HepG2 (cell line): ENCODE results near the gene UBR7. TPM values are rescaled to one million over a fixed set of nuclear protein-coding genes. Genes with fewer than 3 reads are reported as not detected.

Experiments
- HOXA5 ChIP-seq: sonication (generic); formaldehyde crosslinking; IDR thresholded peaks from 2 replicates; pipeline ENCODE4 v1.4.0; 2020; ENCODE audit warnings: missing genetic modification reagents
- IRF2 ChIP-seq: IDR thresholded peaks from 2 replicates; pipeline ENCODE4 v1.6.1; 2018; ENCODE audit warnings: missing genetic modification reagents, missing compliant biosample characterization
- KDM4B ChIP-seq: sonication (generic); formaldehyde crosslinking; IDR thresholded peaks from 2 replicates; pipeline ENCODE4 v1.4.0; 2020; ENCODE audit warnings: missing genetic modification reagents
- MTF1 ChIP-seq: sonication (generic); formaldehyde crosslinking; IDR thresholded peaks from 2 replicates; pipeline ENCODE4 v1.5.0; 2020; ENCODE audit warnings: missing genetic modification reagents
- RAD21 ChIP-seq: fragments of 450-650 bp; formaldehyde crosslinking; IDR thresholded peaks from 2 replicates; pipeline ENCODE4 v1.5.0; 2020; ENCODE audit warnings: mild to moderate bottlenecking
- SNRNP70 ChIP-seq: fragments of 200-400 bp; formaldehyde crosslinking; IDR thresholded peaks from 2 replicates; pipeline ENCODE4 v1.6.1; 2017; ENCODE audit warnings: mild to moderate bottlenecking, low read depth, low read length, moderate library complexity
- SRSF1 ChIP-seq: fragments of 200-400 bp; formaldehyde crosslinking; optimal IDR thresholded peaks from 2 replicates; pipeline ENCODE3; 2017; ENCODE audit warnings: mild to moderate bottlenecking, low read depth, low read length, moderate library complexity
- ZNF121 ChIP-seq: sonication (generic); formaldehyde crosslinking; IDR thresholded peaks from 2 replicates; pipeline ENCODE4 v1.5.0; 2020; ENCODE audit warnings: mild to moderate bottlenecking, missing genetic modification reagents
- ZNF562 ChIP-seq: sonication (generic); formaldehyde crosslinking; IDR thresholded peaks from 2 replicates; pipeline ENCODE4 v1.8.0; 2022; ENCODE audit warnings: missing genetic modification reagents, borderline replicate concordance
- ZNF616 ChIP-seq: sonication (generic); formaldehyde crosslinking; IDR thresholded peaks from 2 replicates; pipeline ENCODE4 v1.5.0; 2020; ENCODE audit warnings: low read depth, mild to moderate bottlenecking, missing genetic modification reagents
- ZNF850 ChIP-seq: sonication (generic); formaldehyde crosslinking; conservative IDR thresholded peaks from 2 replicates; pipeline ENCODE4 v1.9.0; 2021; ENCODE audit warnings: mild to moderate bottlenecking, missing genetic modification reagents
- polyA plus RNA-seq, 8 experiments: library from polyadenylated mRNA; depleted of rRNA in 3 of 8; stranded (reverse) in 7 of 8; unstranded in 1 of 8; fragments of >200 nt; fragmentation: Illumina TruSeq in 4 of 8; extraction: Trizol in 4 of 8; gene quantifications; 2 replicates each; pipeline versions ENCODE4 v1.2.1 to v1.2.3, GENCODE V29; 2011 to 2016; ENCODE audit warnings: low read depth in 4 of 8, missing spikeins in 1 of 8, mixed read lengths in 1 of 8; ENCODE audit not compliant: insufficient read depth in 1 of 8
- total RNA-seq, 5 experiments: library from RNA; depleted of rRNA; stranded (reverse); fragments of >200 nt; fragmentation: Illumina TruSeq; extraction: Trizol; gene quantifications; 2 replicates each; pipeline ENCODE4 v1.2.3, GENCODE V29; 2016; ENCODE audit warnings: low read depth in 1 of 5
- TF ChIP-seq, protein P1 (sequence below): sonication (generic); formaldehyde crosslinking; IDR thresholded peaks from 2 replicates; pipeline ENCODE4 v1.9.0; 2021; ENCODE audit warnings: missing genetic modification reagents, borderline replicate concordance
- TF ChIP-seq, protein P2 (sequence below): sonication (generic); formaldehyde crosslinking; IDR thresholded peaks from 2 replicates; pipeline ENCODE4 v1.5.0; 2020; ENCODE audit warnings: mild to moderate bottlenecking, low read depth, missing genetic modification reagents, borderline replicate concordance
- TF ChIP-seq, protein P3 (sequence below): sonication (generic); formaldehyde crosslinking; IDR thresholded peaks from 2 replicates; pipeline ENCODE4 v1.8.0; 2022; ENCODE audit warnings: missing genetic modification reagents, mild to moderate bottlenecking, inconsistent platforms, borderline replicate concordance
- TF ChIP-seq, protein P4 (sequence below): sonication (generic); formaldehyde crosslinking; IDR thresholded peaks from 2 replicates; pipeline ENCODE4 v1.5.0; 2020; ENCODE audit warnings: missing genetic modification reagents
- TF ChIP-seq, protein P5 (sequence below): sonication (generic); formaldehyde crosslinking; IDR thresholded peaks from 2 replicates; pipeline ENCODE4 v1.8.0; 2022; ENCODE audit warnings: mild to moderate bottlenecking, missing genetic modification reagents, moderate library complexity
- TF ChIP-seq, protein P6 (sequence below): IDR thresholded peaks from 2 replicates; pipeline ENCODE4 v1.6.1; 2012; ENCODE audit warnings: low read length, improper control_type of control experiment

The UBR7 gene
- total and polyA plus RNA-seq, 2 of the 13 experiments (the other 11 are each of a cell fraction or from before 2014, with no cell fraction given), result 11.0 to 19.7 TPM

DNA sequence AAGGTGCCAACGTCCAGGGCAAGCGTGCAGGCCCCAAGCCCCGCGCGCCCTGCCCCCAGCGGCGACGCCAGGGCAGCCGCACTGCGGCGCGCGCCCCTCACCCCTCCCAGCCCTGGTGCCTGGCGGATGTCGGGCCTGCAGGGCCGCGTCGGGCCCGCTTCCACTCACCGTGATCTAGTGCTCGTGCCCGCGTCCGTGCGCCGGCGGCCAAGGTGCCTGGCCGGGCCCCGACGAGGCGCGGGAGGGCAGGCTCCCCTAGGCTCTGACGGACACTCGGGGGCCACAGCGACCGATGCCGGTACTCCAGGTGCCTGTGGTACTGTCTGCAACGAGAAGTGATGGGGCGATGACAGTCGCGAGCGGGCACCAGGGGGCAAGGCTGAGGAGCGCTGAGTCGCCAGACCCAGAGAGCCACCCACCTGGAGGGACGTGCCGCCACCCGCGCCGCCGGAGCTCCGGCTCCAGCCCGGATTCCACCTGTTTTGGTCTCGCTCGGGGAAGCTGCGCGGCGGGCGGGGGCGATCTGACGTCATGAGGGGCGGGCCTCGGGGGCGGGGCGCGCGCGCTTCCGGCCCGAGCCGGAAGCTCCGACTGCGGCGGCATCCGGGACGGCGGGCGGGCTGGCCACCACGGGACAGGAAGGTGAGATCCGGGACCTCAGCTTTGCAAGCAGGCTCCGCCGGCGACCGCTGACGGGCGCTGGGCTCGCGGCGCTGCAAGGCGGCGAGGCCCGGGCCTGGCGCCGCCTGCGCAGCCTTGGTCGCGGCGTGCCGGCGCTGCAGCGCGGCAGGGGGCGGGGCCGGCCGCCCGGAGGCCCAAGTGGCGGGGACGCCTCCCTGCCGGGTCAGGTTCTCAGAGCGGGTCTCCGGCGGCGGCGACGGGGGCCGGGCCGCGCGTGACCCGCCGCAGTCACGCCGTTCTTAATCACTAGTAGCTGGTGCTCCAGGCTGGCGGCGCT is 22.4 kb upstream of the UBR7 start, which contains the start of the genes LYSET and MOAP1 (continued):
- TF ChIP-seq, protein P1, sequence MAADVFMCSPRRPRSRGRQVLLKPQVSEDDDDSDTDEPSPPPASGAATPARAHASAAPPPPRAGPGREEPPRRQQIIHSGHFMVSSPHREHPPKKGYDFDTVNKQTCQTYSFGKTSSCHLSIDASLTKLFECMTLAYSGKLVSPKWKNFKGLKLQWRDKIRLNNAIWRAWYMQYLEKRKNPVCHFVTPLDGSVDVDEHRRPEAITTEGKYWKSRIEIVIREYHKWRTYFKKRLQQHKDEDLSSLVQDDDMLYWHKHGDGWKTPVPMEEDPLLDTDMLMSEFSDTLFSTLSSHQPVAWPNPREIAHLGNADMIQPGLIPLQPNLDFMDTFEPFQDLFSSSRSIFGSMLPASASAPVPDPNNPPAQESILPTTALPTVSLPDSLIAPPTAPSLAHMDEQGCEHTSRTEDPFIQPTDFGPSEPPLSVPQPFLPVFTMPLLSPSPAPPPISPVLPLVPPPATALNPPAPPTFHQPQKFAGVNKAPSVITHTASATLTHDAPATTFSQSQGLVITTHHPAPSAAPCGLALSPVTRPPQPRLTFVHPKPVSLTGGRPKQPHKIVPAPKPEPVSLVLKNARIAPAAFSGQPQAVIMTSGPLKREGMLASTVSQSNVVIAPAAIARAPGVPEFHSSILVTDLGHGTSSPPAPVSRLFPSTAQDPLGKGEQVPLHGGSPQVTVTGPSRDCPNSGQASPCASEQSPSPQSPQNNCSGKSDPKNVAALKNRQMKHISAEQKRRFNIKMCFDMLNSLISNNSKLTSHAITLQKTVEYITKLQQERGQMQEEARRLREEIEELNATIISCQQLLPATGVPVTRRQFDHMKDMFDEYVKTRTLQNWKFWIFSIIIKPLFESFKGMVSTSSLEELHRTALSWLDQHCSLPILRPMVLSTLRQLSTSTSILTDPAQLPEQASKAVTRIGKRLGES (CRISPR knock-in tag), result 0 out of 2 replicates have a peak, but pooled peaks have one; percentile 52
- peak; percentile 25; the same call in 1 of the 2 replicates for TF ChIP-seq RAD21 (CRISPR knock-in tag)
- TF ChIP-seq MTF1 (CRISPR knock-in tag), result no peak
- peak; percentile 83; the same call in 1 of the 2 replicates for TF ChIP-seq HOXA5 (CRISPR knock-in tag)
- no peak for TF ChIP-seq KDM4B
- TF ChIP-seq, protein P2, sequence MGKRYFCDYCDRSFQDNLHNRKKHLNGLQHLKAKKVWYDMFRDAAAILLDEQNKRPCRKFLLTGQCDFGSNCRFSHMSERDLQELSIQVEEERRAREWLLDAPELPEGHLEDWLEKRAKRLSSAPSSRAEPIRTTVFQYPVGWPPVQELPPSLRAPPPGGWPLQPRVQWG, result no peak
- TF ChIP-seq, protein P3, sequence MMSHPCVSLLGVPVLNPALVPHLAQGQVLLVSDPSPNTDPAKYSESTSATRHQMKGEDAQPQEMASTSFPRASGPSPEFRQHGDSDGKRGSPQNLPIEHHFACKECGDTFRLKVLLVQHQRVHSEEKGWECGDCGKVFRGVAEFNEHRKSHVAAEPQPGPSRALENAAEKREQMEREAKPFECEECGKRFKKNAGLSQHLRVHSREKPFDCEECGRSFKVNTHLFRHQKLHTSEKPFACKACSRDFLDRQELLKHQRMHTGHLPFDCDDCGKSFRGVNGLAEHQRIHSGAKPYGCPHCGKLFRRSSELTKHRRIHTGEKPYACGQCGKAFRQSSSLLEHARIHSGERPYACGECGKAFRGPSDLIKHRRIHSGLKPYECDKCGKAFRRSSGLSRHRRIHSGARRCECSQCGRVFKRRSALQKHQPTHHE (CRISPR knock-in tag), result peak; percentile 44; the same call in 1 of the 2 replicates
- TF ChIP-seq, protein P4, sequence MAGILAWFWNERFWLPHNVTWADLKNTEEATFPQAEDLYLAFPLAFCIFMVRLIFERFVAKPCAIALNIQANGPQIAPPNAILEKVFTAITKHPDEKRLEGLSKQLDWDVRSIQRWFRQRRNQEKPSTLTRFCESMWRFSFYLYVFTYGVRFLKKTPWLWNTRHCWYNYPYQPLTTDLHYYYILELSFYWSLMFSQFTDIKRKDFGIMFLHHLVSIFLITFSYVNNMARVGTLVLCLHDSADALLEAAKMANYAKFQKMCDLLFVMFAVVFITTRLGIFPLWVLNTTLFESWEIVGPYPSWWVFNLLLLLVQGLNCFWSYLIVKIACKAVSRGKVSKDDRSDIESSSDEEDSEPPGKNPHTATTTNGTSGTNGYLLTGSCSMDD (CRISPR knock-in tag), result no peak
- 0 out of 2 replicates have a peak, but pooled peaks have one; percentile 54 for TF ChIP-seq ZNF850 (CRISPR knock-in tag)
- TF ChIP-seq ZNF616, result no peak
- no peak for TF ChIP-seq IRF2 (CRISPR knock-in tag)
- TF ChIP-seq SNRNP70, result no peak
- TF ChIP-seq ZNF121 (CRISPR knock-in tag), result peak; percentile 69; the same call in 1 of the 2 replicates
- no peak for TF ChIP-seq SRSF1
- TF ChIP-seq, protein P5, sequence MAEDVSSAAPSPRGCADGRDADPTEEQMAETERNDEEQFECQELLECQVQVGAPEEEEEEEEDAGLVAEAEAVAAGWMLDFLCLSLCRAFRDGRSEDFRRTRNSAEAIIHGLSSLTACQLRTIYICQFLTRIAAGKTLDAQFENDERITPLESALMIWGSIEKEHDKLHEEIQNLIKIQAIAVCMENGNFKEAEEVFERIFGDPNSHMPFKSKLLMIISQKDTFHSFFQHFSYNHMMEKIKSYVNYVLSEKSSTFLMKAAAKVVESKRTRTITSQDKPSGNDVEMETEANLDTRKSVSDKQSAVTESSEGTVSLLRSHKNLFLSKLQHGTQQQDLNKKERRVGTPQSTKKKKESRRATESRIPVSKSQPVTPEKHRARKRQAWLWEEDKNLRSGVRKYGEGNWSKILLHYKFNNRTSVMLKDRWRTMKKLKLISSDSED (CRISPR knock-in tag), result no peak; the same call in 1 of the 2 replicates
- TF ChIP-seq, protein P6, sequence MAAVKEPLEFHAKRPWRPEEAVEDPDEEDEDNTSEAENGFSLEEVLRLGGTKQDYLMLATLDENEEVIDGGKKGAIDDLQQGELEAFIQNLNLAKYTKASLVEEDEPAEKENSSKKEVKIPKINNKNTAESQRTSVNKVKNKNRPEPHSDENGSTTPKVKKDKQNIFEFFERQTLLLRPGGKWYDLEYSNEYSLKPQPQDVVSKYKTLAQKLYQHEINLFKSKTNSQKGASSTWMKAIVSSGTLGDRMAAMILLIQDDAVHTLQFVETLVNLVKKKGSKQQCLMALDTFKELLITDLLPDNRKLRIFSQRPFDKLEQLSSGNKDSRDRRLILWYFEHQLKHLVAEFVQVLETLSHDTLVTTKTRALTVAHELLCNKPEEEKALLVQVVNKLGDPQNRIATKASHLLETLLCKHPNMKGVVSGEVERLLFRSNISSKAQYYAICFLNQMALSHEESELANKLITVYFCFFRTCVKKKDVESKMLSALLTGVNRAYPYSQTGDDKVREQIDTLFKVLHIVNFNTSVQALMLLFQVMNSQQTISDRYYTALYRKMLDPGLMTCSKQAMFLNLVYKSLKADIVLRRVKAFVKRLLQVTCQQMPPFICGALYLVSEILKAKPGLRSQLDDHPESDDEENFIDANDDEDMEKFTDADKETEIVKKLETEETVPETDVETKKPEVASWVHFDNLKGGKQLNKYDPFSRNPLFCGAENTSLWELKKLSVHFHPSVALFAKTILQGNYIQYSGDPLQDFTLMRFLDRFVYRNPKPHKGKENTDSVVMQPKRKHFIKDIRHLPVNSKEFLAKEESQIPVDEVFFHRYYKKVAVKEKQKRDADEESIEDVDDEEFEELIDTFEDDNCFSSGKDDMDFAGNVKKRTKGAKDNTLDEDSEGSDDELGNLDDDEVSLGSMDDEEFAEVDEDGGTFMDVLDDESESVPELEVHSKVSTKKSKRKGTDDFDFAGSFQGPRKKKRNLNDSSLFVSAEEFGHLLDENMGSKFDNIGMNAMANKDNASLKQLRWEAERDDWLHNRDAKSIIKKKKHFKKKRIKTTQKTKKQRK, result no peak
- TF ChIP-seq ZNF562 (CRISPR knock-in tag), result no peak
